IMR-90 (cell line): ENCODE measurements around the gene ABCA8. TPM values are rescaled to one million over a fixed set of nuclear protein-coding genes. Genes with fewer than 3 reads are reported as not detected.

Experiments
- ATAC-seq: fragments of 200-7000 bp; cut with Tn5 transposase; 2 replicates; pipeline ENCODE4 v1.9.1; 2020; ENCODE audit warnings: low read depth, mild to moderate bottlenecking, moderate library complexity
- BruUV-seq: library from RNA; stranded (reverse); fragments of 400-500 nt; replicated peaks from 2 replicates; lab custom pipeline; 2021; lab: Mats Ljungman, UMichigan
- CTCF ChIA-PET: fragments of 300-600 bp; formaldehyde crosslinking; extraction: SDS; loops from one replicate; lab custom pipeline; 2021; ENCODE audit warnings: antibody characterized with exemption; lab: Yijun Ruan, JAX
- POLR2A ChIA-PET: fragments of 300-600 bp; sonication (Branson Sonifier 250); formaldehyde crosslinking; loops from one replicate; lab custom pipeline; 2022; ENCODE audit warnings: antibody characterized with exemption; ENCODE audit not compliant: unreplicated experiment; lab: Charles Lee
- DNase-seq: peaks from one replicate; pipeline ENCODE4 v3.0.0; 2013
- H2AFZ ChIP-seq: replicated peaks from 2 replicates; pipeline ENCODE3; 2013; ENCODE audit warnings: low read length, mild to moderate bottlenecking; ENCODE audit not compliant: poor library complexity
- H2AK5ac ChIP-seq: 2 replicates; pipeline ENCODE4 v1.6.1; 2013; ENCODE audit warnings: low read depth, low read length, inconsistent platforms
- H2AK9ac ChIP-seq: replicated peaks from 2 replicates; pipeline ENCODE3; 2013; ENCODE audit warnings: mild to moderate bottlenecking, low read depth, low read length, moderate library complexity; ENCODE audit not compliant: poor library complexity
- H2BK120ac ChIP-seq: 2 replicates; pipeline ENCODE4 v1.6.1; 2013; ENCODE audit warnings: low read depth, low read length, inconsistent platforms
- H2BK15ac ChIP-seq: 3 replicates; pipeline ENCODE4 v1.6.1; 2013; ENCODE audit warnings: low read depth, low read length, inconsistent platforms
- H2BK20ac ChIP-seq: 2 replicates; pipeline ENCODE4 v1.6.1; 2013; ENCODE audit warnings: low read depth, mild to moderate bottlenecking, inconsistent platforms, low read length, moderate library complexity
- H2BK5ac ChIP-seq: 2 replicates; pipeline ENCODE4 v1.6.1; 2013; ENCODE audit warnings: mild to moderate bottlenecking, low read depth, low read length, inconsistent platforms; ENCODE audit not compliant: poor library complexity, severe bottlenecking
- H3K14ac ChIP-seq: replicated peaks from 2 replicates; pipeline ENCODE4 v1.6.1; 2013; ENCODE audit warnings: low read depth, low read length, inconsistent platforms
- H3K18ac ChIP-seq: 2 replicates; pipeline ENCODE4 v1.6.1; 2013; ENCODE audit warnings: low read depth, low read length, control low read depth
- H3K23ac ChIP-seq: 2 replicates; pipeline ENCODE4 v1.6.1; 2013; ENCODE audit warnings: low read depth, low read length, inconsistent platforms
- H3K27ac ChIP-seq: 2 replicates; pipeline ENCODE4 v1.5.1; 2013; ENCODE audit warnings: mild to moderate bottlenecking, control low read depth, low read length; ENCODE audit not compliant: insufficient read depth
- H3K27me3 ChIP-seq: 2 replicates; pipeline ENCODE4 v1.6.1; 2013; ENCODE audit warnings: low read length; ENCODE audit not compliant: control insufficient read depth, insufficient read depth
- H3K36me3 ChIP-seq: 2 replicates; pipeline ENCODE4 v1.6.1; 2013; ENCODE audit warnings: low read length, mixed read lengths; ENCODE audit not compliant: control insufficient read depth, insufficient read depth
- H3K4ac ChIP-seq: 2 replicates; pipeline ENCODE4 v1.6.1; 2013; ENCODE audit warnings: low read depth, low read length, inconsistent platforms
- H3K4me1 ChIP-seq: 2 replicates; pipeline ENCODE4 v1.6.1; 2013; ENCODE audit warnings: low read length, mixed read lengths; ENCODE audit not compliant: control insufficient read depth, insufficient read depth
- H3K4me2 ChIP-seq: 2 replicates; pipeline ENCODE4 v1.6.1; 2013; ENCODE audit warnings: low read depth, mild to moderate bottlenecking, control low read depth, low read length, moderate library complexity
- H3K4me3 ChIP-seq: 2 replicates; pipeline ENCODE4 v1.5.1; 2013; ENCODE audit warnings: low read depth, mild to moderate bottlenecking, control low read depth, low read length, moderate library complexity; ENCODE audit not compliant: insufficient read depth
- H3K56ac ChIP-seq: 2 replicates; pipeline ENCODE4 v1.6.1; 2013; ENCODE audit warnings: low read length, inconsistent platforms; ENCODE audit not compliant: insufficient read depth; ENCODE audit errors: extremely low read depth
- H3K79me1 ChIP-seq, 2 experiments: 2 replicates each; pipeline ENCODE4 v1.6.1; 2013; ENCODE audit warnings: low read length in 2 of 2, inconsistent platforms in 1 of 2, low read depth in 1 of 2
- H3K9ac ChIP-seq: 2 replicates; pipeline ENCODE4 v1.6.1; 2013; ENCODE audit warnings: low read depth, low read length, control low read depth
- H3K9me1 ChIP-seq: 2 replicates; pipeline ENCODE4 v1.6.1; 2013; ENCODE audit warnings: low read length, inconsistent platforms; ENCODE audit not compliant: insufficient read depth
- H3K9me3 ChIP-seq: 2 replicates; pipeline ENCODE4 v1.6.1; 2013; ENCODE audit warnings: low read length; ENCODE audit not compliant: control insufficient read depth, insufficient read depth
- H4K20me1 ChIP-seq: 2 replicates; pipeline ENCODE4 v1.6.1; 2013; ENCODE audit warnings: low read length, inconsistent platforms; ENCODE audit not compliant: insufficient read depth
- H4K5ac ChIP-seq: 2 replicates; pipeline ENCODE4 v1.6.1; 2013; ENCODE audit warnings: mild to moderate bottlenecking, low read depth, low read length, control low read depth
- H4K8ac ChIP-seq, 2 experiments: 2 replicates each; pipeline ENCODE4 v1.6.1; 2013; ENCODE audit warnings: low read depth in 2 of 2, low read length in 2 of 2, control low read depth in 1 of 2, inconsistent platforms in 1 of 2
- H4K91ac ChIP-seq: 2 replicates; pipeline ENCODE4 v1.6.1; 2013; ENCODE audit warnings: low read depth, low read length, inconsistent platforms; ENCODE audit not compliant: insufficient read depth
- BHLHE40 ChIP-seq: fragments of 150-350 bp; IDR thresholded peaks from 2 replicates; pipeline ENCODE4 v1.6.1; 2016; ENCODE audit warnings: mild to moderate bottlenecking, low read depth, low read length
- CTCF ChIP-seq: conservative IDR thresholded peaks from 2 replicates; pipeline ENCODE4 v1.5.1; 2012; ENCODE audit warnings: mild to moderate bottlenecking, low read depth, low read length, improper control_type of control experiment
- FOS ChIP-seq: fragments of 150-350 bp; IDR thresholded peaks from 2 replicates; pipeline ENCODE4 v1.6.1; 2016; ENCODE audit warnings: low read depth, low read length
- MAFK ChIP-seq: IDR thresholded peaks from 2 replicates; pipeline ENCODE4 v1.6.1; 2012; ENCODE audit warnings: low read depth, low read length, improper control_type of control experiment
- MXI1 ChIP-seq: IDR thresholded peaks from 2 replicates; pipeline ENCODE4 v1.6.1; 2012; ENCODE audit warnings: low read depth, mild to moderate bottlenecking, low read length, moderate library complexity, borderline replicate concordance
- POLR2A ChIP-seq: IDR thresholded peaks from 2 replicates; pipeline ENCODE4 v1.6.1; 2012; ENCODE audit warnings: mild to moderate bottlenecking, low read depth, low read length
- RCOR1 ChIP-seq: IDR thresholded peaks from 2 replicates; pipeline ENCODE4 v1.6.1; 2012; ENCODE audit warnings: mild to moderate bottlenecking, low read length, improper control_type of control experiment; ENCODE audit not compliant: insufficient replicate concordance
- RFX5 ChIP-seq: IDR thresholded peaks from 2 replicates; pipeline ENCODE4 v1.8.0; 2012; ENCODE audit warnings: low read depth, mild to moderate bottlenecking, low read length, moderate library complexity
- WGBS, 2 experiments: methylation state at CpG; one replicate each; pipeline versions ENCODE4 v1.1.5 to v1.1.7; 2013; ENCODE audit warnings: missing lambda C conversion rate in 2 of 2; ENCODE audit not compliant: insufficient read length in 1 of 2; ENCODE audit errors: extremely low coverage in 2 of 2; 5-methylcytosine and 5-hydroxymethylcytosine counted together
- dilution Hi-C: fragments of 300-500 bp; cut with HindIII; formaldehyde crosslinking; loops from one replicate; pipeline ENCODE4 v1.14.3; 2018; ENCODE audit warnings: low sequenced_read_pairs; ENCODE audit not compliant: unreplicated experiment
- in situ Hi-C: fragments of 300-500 bp; cut with MboI; formaldehyde crosslinking; loops from 3 replicates; pipeline ENCODE4 v1.14.3; 2019; ENCODE audit warnings: low sequenced_read_pairs, inconsistent platforms, mixed read lengths
- intact Hi-C: fragments of 100-400 bp; cut with micrococcal nuclease; formaldehyde crosslinking; loops from 2 replicates; pipeline ENCODE4 v1.10.0; 2022
- polyA plus RNA-seq, 3 experiments: library from polyadenylated mRNA; depleted of rRNA; stranded (reverse); fragments of >200 nt; gene quantifications; 2 replicates each; pipeline ENCODE4 v1.2.3, GENCODE V29; 2012; ENCODE audit warnings: low replicate concordance in 1 of 3
- total RNA-seq: library from RNA; depleted of rRNA; stranded (reverse); fragments of >200 nt; gene quantifications from 2 replicates; pipeline ENCODE4 v1.2.3, GENCODE V29; 2012
- TF ChIP-seq, protein P1 (sequence below): fragments of 150-350 bp; IDR thresholded peaks from 2 replicates; pipeline ENCODE4 v1.6.1; 2017; ENCODE audit warnings: mild to moderate bottlenecking, antibody characterized with exemption, low read length, low read depth

Gene ABCA8
- total and polyA plus RNA-seq, 2 of the 4 experiments (the other 2 are of a cell fraction): 1.8 TPM

GRCh38 chr17:68834328-68834836 lies 120.8 kb downstream of the ABCA8 start:
- no peak for TF ChIP-seq CTCF
- TF ChIP-seq RCOR1: no peak
- TF ChIP-seq MAFK: no peak
- no peak for TF ChIP-seq BHLHE40
- no peak for TF ChIP-seq MXI1
- no peak for TF ChIP-seq POLR2A
- no peak for TF ChIP-seq FOS
- TF ChIP-seq RFX5: no peak
- TF ChIP-seq, protein P1, sequence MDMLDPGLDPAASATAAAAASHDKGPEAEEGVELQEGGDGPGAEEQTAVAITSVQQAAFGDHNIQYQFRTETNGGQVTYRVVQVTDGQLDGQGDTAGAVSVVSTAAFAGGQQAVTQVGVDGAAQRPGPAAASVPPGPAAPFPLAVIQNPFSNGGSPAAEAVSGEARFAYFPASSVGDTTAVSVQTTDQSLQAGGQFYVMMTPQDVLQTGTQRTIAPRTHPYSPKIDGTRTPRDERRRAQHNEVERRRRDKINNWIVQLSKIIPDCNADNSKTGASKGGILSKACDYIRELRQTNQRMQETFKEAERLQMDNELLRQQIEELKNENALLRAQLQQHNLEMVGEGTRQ: no peak
- Histone ChIP-seq H3K79me1 (no peaks in the 10 kb centered on the region), H3K18ac (peak overlapping the region; percentile 83), H2AK9ac (no peak overlapping the region), H2AK5ac (peak overlapping the region; percentile 68), H3K27me3 (no peaks in the 10 kb centered on the region), H2AFZ (no peak overlapping the region), H4K20me1 (no peaks in the 10 kb centered on the region), H3K9me1 (no peaks in the 10 kb centered on the region), H2BK120ac (peak overlapping the region; percentile 90), H4K8ac (no peak overlapping the region; a peak in 1 of 4 replicates), H4K91ac (peak overlapping the region; percentile 76), H3K4me2 (no peak overlapping the region), H4K5ac (peak overlapping the region; percentile 70; the same call in 1 of the 2 replicates), H3K4me3 (no peak overlapping the region), H3K4me1 (peaks cover 8% of the 10 kb centered on the region; the same call in 1 of the 2 replicates), H3K9me3 (no peaks in the 10 kb centered on the region), H3K56ac (no peak overlapping the region), H3K23ac (no peak overlapping the region), H3K27ac (peak overlapping the region; percentile 71), H3K36me3 (no peaks in the 10 kb centered on the region), H3K4ac (peak overlapping the region; percentile 67; the same call in 1 of the 2 replicates), H3K14ac (0 out of 2 replicates have a peak overlapping the region, but pooled peaks have one; percentile 15), H3K9ac (no peak overlapping the region), H2BK5ac (peak overlapping the region; percentile 38), H2BK15ac (0 out of 3 replicates have a peak overlapping the region, but pooled peaks have one; percentile 98), H2BK20ac (peak overlapping the region; percentile 93; the same call in 1 of the 2 replicates)
- dilution Hi-C loops (no loop called here), intact Hi-C loops (no loop called here), in situ Hi-C loops (no loop called here)
- ATAC-seq (no peak), DNase-seq (no peak)
- POLR2A ChIA-PET: no interaction called here
- CTCF ChIA-PET: no interaction called here
- WGBS, 2 experiments: no CpG with 5 or more reads among the region's 2 CpGs
- no TSS peak for BruUV-seq
